Breast epithelium (tissue), 4 donors: Measurements from ENCODE around the gene SPAAR. TPM values are rescaled to one million over a fixed set of nuclear protein-coding genes. Genes with fewer than 3 reads are reported as not detected.
"Not testable (repeated sequence)": the region's sequence is repeated elsewhere in the genome, so short reads cannot be mapped to it uniquely, and the experiment has no call there.

Experiments
- DNase-seq, 2 donors: peaks; one replicate each; pipeline ENCODE4 v3.0.0-alpha.2; 2019; ENCODE audit warnings: low spot score in 2 of 2
- H3K27ac ChIP-seq, 2 donors: fragments of 200-600 bp; sonication (generic) in 1 of 2; one replicate each; pipeline ENCODE4 v1.5.1; 2016 to 2019; ENCODE audit warnings: mild to moderate bottlenecking in 1 of 2
- H3K27me3 ChIP-seq, 2 donors: fragments of 200-600 bp; sonication (generic) in 1 of 2; one replicate each; pipeline versions ENCODE4 v1.5.1 to v1.6.0; 2017 to 2019; ENCODE audit warnings: control low read depth in 1 of 2, mild to moderate bottlenecking in 1 of 2
- H3K36me3 ChIP-seq: fragments of 200-600 bp; one replicate; pipeline ENCODE4 v1.5.1; 2019
- H3K4me1 ChIP-seq, 2 donors: fragments of 200-600 bp; sonication (generic); one replicate each; pipeline ENCODE4 v1.5.1; 2016 to 2019; ENCODE audit warnings: control low read depth in 1 of 2
- H3K4me3 ChIP-seq, 3 donors: fragments of 200-600 bp; sonication (generic); 1 replicate in 2 of 3; 2 replicates in 1 of 3; pipeline ENCODE4 v1.5.1; 2016 to 2019; ENCODE audit warnings: mild to moderate bottlenecking in 3 of 3, moderate library complexity in 2 of 3
- H3K9me3 ChIP-seq, 2 donors: fragments of 200-600 bp; sonication (generic) in 1 of 2; one replicate each; pipeline ENCODE4 v1.5.1; 2016 to 2019; ENCODE audit warnings: control low read depth in 1 of 2
- CTCF ChIP-seq, 3 donors: fragments of 450-650 bp; IDR thresholded peaks; one replicate each; pipeline ENCODE4 v1.5.1; 2016 to 2017; ENCODE audit warnings: antibody characterized with exemption in 3 of 3, mild to moderate bottlenecking in 3 of 3, moderate library complexity in 3 of 3
- POLR2A ChIP-seq: fragments of 450-650 bp; IDR thresholded peaks from one replicate; pipeline ENCODE4 v1.6.1; 2016; ENCODE audit warnings: antibody characterized with exemption, mild to moderate bottlenecking, moderate library complexity
- POLR2AphosphoS5 ChIP-seq, 3 donors: sonication (generic); formaldehyde crosslinking; IDR thresholded peaks; one replicate each; pipeline ENCODE4 v1.6.1; 2017; ENCODE audit warnings: antibody characterized with exemption in 3 of 3
- intact Hi-C: fragments of 100-400 bp; cut with DNase I; formaldehyde crosslinking; loops from one replicate; pipeline ENCODE4 v1.15.1; 2023; ENCODE audit warnings: low total_unique reads
- total RNA-seq, 3 donors: library from RNA; depleted of rRNA; stranded (reverse); fragments of >200 nt; gene quantifications; one replicate each; pipeline ENCODE4 v1.1.0, GENCODE V29; 2016

The SPAAR gene
- total RNA-seq, 3 donors from 2014 or later = 4.8 to 13.4 (median 8.6) TPM

GRCh38 chr9:35891646-35892045 lies 17.6 kb upstream of the SPAAR start:
- H3K27me3 ChIP-seq = no peaks in the 10 kb centered on the region
- H3K27ac ChIP-seq = no peak overlapping the region
- no peaks in the 10 kb centered on the region for H3K9me3 ChIP-seq
- intact Hi-C loops = no loop called here
- DNase-seq = no peak
- no peaks in the 10 kb centered on the region for H3K4me1 ChIP-seq
- H3K36me3 ChIP-seq = no peaks in the 10 kb centered on the region
- no peak for TF ChIP-seq POLR2AphosphoS5 (IDR thresholded peaks at IDR 0.05)
- no peak for TF ChIP-seq CTCF (IDR thresholded peaks at IDR 0.05)
- no peak for TF ChIP-seq POLR2A
- no peak overlapping the region for H3K4me3 ChIP-seq

GRCh38 chr9:35892051-35892450 lies 17.2 kb upstream of the SPAAR start:
- Histone ChIP-seq H3K27ac (no peak overlapping the region), H3K27me3 (no peaks in the 10 kb centered on the region), H3K4me3 (no peak overlapping the region), H3K36me3 (no peaks in the 10 kb centered on the region), H3K4me1 (no peaks in the 10 kb centered on the region), H3K9me3 (no peaks in the 10 kb centered on the region)
- no peak for DNase-seq
- no peak for TF ChIP-seq POLR2A
- no peak for TF ChIP-seq POLR2AphosphoS5 (IDR thresholded peaks at IDR 0.05)
- TF ChIP-seq CTCF (IDR thresholded peaks at IDR 0.05) = no peak
- intact Hi-C loops = no loop called here

GRCh38 chr9:35896570-35896969 lies 12.7 kb upstream of the SPAAR start:
- Histone ChIP-seq H3K27me3 (no peaks in the 10 kb centered on the region), H3K27ac (no peak overlapping the region), H3K4me3 (no peak overlapping the region), H3K4me1 (no peaks in the 10 kb centered on the region), H3K36me3 (no peaks in the 10 kb centered on the region), H3K9me3 (no peaks in the 10 kb centered on the region)
- intact Hi-C loops = no loop called here
- DNase-seq = no peak
- no peak for TF ChIP-seq POLR2AphosphoS5 (IDR thresholded peaks at IDR 0.05)
- TF ChIP-seq CTCF (IDR thresholded peaks at IDR 0.05) = no peak
- no peak for TF ChIP-seq POLR2A

GRCh38 chr9:35897376-35898099 lies 11.8 kb upstream of the SPAAR start:
- H3K4me1 ChIP-seq, H3K27me3 ChIP-seq, intact Hi-C loops: not testable (repeated sequence)

GRCh38 chr9:35898337-35898736 lies 11.0 kb upstream of the SPAAR start:
- intact Hi-C loops = no loop called here

More at GRCh38 chr9:35897376-35898099, 11.8 kb upstream of the SPAAR start:
- H3K4me3 ChIP-seq, H3K36me3 ChIP-seq, H3K9me3 ChIP-seq, H3K27ac ChIP-seq, DNase-seq: not testable (repeated sequence)

More at GRCh38 chr9:35898337-35898736, 11.0 kb upstream of the SPAAR start:
- DNase-seq = no peak
- no peak overlapping the region for H3K4me3 ChIP-seq
- no peaks in the 10 kb centered on the region for H3K36me3 ChIP-seq
- H3K9me3 ChIP-seq = no peaks in the 10 kb centered on the region
- no peak overlapping the region for H3K27ac ChIP-seq
- TF ChIP-seq POLR2A = no peak
- TF ChIP-seq POLR2AphosphoS5 (IDR thresholded peaks at IDR 0.05) = no peak
- no peak for TF ChIP-seq CTCF (IDR thresholded peaks at IDR 0.05)
- H3K27me3 ChIP-seq = no peaks in the 10 kb centered on the region
- H3K4me1 ChIP-seq = peaks cover 0 to 1% of the 10 kb centered on the region in 2 donors
